HUES6 (cell line): Measurements from ENCODE around the gene MED13L.
A peak's percentile ranks its signal among the peaks of the same experiment; 100 is the strongest.

Experiments used
- H3K27ac ChIP-seq: 2 replicates; pipeline ENCODE4 v1.7.0; 2013; ENCODE audit warnings: low read depth, mild to moderate bottlenecking, low read length, inconsistent platforms
- H3K27me3 ChIP-seq: 2 replicates; pipeline ENCODE4 v1.6.1; 2013; ENCODE audit warnings: low read length; ENCODE audit not compliant: control insufficient read depth, insufficient read depth
- H3K36me3 ChIP-seq: 2 replicates; pipeline ENCODE4 v1.6.1; 2013; ENCODE audit warnings: low read length; ENCODE audit not compliant: control insufficient read depth, insufficient read depth
- H3K4me1 ChIP-seq: 2 replicates; pipeline ENCODE4 v1.6.1; 2013; ENCODE audit warnings: low read length; ENCODE audit not compliant: control insufficient read depth, insufficient read depth
- H3K4me3 ChIP-seq: 2 replicates; pipeline ENCODE4 v1.5.1; 2013; ENCODE audit warnings: low read depth, low read length
- H3K9ac ChIP-seq: one replicate; pipeline ENCODE4 v1.6.1; 2013; ENCODE audit warnings: mild to moderate bottlenecking, low read length
- H3K9me3 ChIP-seq: 2 replicates; pipeline ENCODE4 v1.6.1; 2013; ENCODE audit warnings: low read depth, low read length; ENCODE audit not compliant: control insufficient read depth, insufficient read depth

MED13L gene

GRCh38 chr12:116209503-116209902 is 68.0 kb downstream of the MED13L start:
- Histone ChIP-seq H3K27me3 (no peaks in the 10 kb centered on the region), H3K9me3 (no peaks in the 10 kb centered on the region), H3K4me1 (peaks cover 27% of the 10 kb centered on the region), H3K27ac (no peak overlapping the region), H3K36me3 (no peaks in the 10 kb centered on the region), H3K4me3 (no peak overlapping the region), H3K9ac (no peak overlapping the region)

- Histone ChIP-seq H3K9ac (no peak overlapping the region), H3K27ac (no peak overlapping the region), H3K4me3 (no peak overlapping the region), H3K27me3 (no peaks in the 10 kb centered on the region), H3K9me3 (no peaks in the 10 kb centered on the region), H3K4me1 (peaks cover 29% of the 10 kb centered on the region), H3K36me3 (no peaks in the 10 kb centered on the region)
Observed at GRCh38 chr12:116207274-116207673, 70.2 kb downstream of the MED13L start.

- Histone ChIP-seq H3K9ac (no peak overlapping the region), H3K27me3 (no peaks in the 10 kb centered on the region), H3K36me3 (no peaks in the 10 kb centered on the region), H3K4me3 (no peak overlapping the region), H3K9me3 (no peaks in the 10 kb centered on the region), H3K27ac (no peak overlapping the region), H3K4me1 (peaks cover 30% of the 10 kb centered on the region)
Observed at GRCh38 chr12:116206828-116207227, 70.7 kb downstream of the MED13L start.

- H3K27me3 ChIP-seq, result no peaks in the 10 kb centered on the region
- peaks cover 19% of the 10 kb centered on the region for H3K4me1 ChIP-seq
- no peaks in the 10 kb centered on the region for H3K9me3 ChIP-seq
- H3K9ac ChIP-seq, result no peak overlapping the region
- no peak overlapping the region for H3K4me3 ChIP-seq
- H3K36me3 ChIP-seq, result no peaks in the 10 kb centered on the region
- H3K27ac ChIP-seq, result no peak overlapping the region
Observed at GRCh38 chr12:116204785-116205184, 72.7 kb downstream of the MED13L start.

- no peaks in the 10 kb centered on the region for H3K27me3 ChIP-seq
- no peak overlapping the region for H3K4me3 ChIP-seq
- H3K36me3 ChIP-seq, result no peaks in the 10 kb centered on the region
- H3K4me1 ChIP-seq, result peaks cover 19% of the 10 kb centered on the region
- H3K9ac ChIP-seq, result no peak overlapping the region
- H3K9me3 ChIP-seq, result no peaks in the 10 kb centered on the region
- H3K27ac ChIP-seq, result no peak overlapping the region
Observed at GRCh38 chr12:116204169-116204568, 73.3 kb downstream of the MED13L start.

GRCh38 chr12:116202940-116203339 is 74.6 kb downstream of the MED13L start:
- no peak overlapping the region for H3K4me3 ChIP-seq
- no peaks in the 10 kb centered on the region for H3K27me3 ChIP-seq
- H3K9me3 ChIP-seq, result no peaks in the 10 kb centered on the region
- H3K4me1 ChIP-seq, result peaks cover 19% of the 10 kb centered on the region
- 0 out of 2 replicates have a peak overlapping the region, but pooled peaks have one; percentile 25 for H3K27ac ChIP-seq
- no peaks in the 10 kb centered on the region for H3K36me3 ChIP-seq
- H3K9ac ChIP-seq, result no peak overlapping the region

- H3K9me3 ChIP-seq, result no peaks in the 10 kb centered on the region
- H3K4me1 ChIP-seq, result peaks cover 15% of the 10 kb centered on the region
- 0 out of 2 replicates have a peak overlapping the region, but pooled peaks have one; percentile 25 for H3K27ac ChIP-seq
Observed at GRCh38 chr12:116202433-116202832, 75.1 kb downstream of the MED13L start.

GRCh38 chr12:116201908-116202307 is 75.6 kb downstream of the MED13L start:
- H3K27ac ChIP-seq, result no peak overlapping the region
- no peaks in the 10 kb centered on the region for H3K27me3 ChIP-seq
- H3K4me1 ChIP-seq, result peaks cover 10% of the 10 kb centered on the region
- H3K9ac ChIP-seq, result no peak overlapping the region
- no peaks in the 10 kb centered on the region for H3K9me3 ChIP-seq
- no peaks in the 10 kb centered on the region for H3K36me3 ChIP-seq
- no peak overlapping the region for H3K4me3 ChIP-seq

More at GRCh38 chr12:116202433-116202832, 75.1 kb downstream of the MED13L start:
- H3K36me3 ChIP-seq, result no peaks in the 10 kb centered on the region
- no peaks in the 10 kb centered on the region for H3K27me3 ChIP-seq
- H3K4me3 ChIP-seq, result no peak overlapping the region
- H3K9ac ChIP-seq, result no peak overlapping the region

- Histone ChIP-seq H3K9ac (no peak overlapping the region), H3K27me3 (no peaks in the 10 kb centered on the region), H3K9me3 (no peaks in the 10 kb centered on the region), H3K27ac (no peak overlapping the region), H3K4me1 (peaks cover 8% of the 10 kb centered on the region), H3K4me3 (no peak overlapping the region), H3K36me3 (no peaks in the 10 kb centered on the region)
Observed at GRCh38 chr12:116201359-116201758, 76.1 kb downstream of the MED13L start.

GRCh38 chr12:116200812-116201211 is 76.7 kb downstream of the MED13L start:
- peaks cover 8% of the 10 kb centered on the region for H3K4me1 ChIP-seq

GRCh38 chr12:116199160-116199706 is 78.3 kb downstream of the MED13L start:
- H3K27me3 ChIP-seq, result no peaks in the 10 kb centered on the region
- peaks cover 15% of the 10 kb centered on the region for H3K4me1 ChIP-seq
- H3K36me3 ChIP-seq, result no peaks in the 10 kb centered on the region
- H3K9me3 ChIP-seq, result no peaks in the 10 kb centered on the region
- no peak overlapping the region for H3K4me3 ChIP-seq
- no peak overlapping the region for H3K27ac ChIP-seq
- H3K9ac ChIP-seq, result no peak overlapping the region

More at GRCh38 chr12:116200812-116201211, 76.7 kb downstream of the MED13L start:
- no peak overlapping the region for H3K4me3 ChIP-seq
- H3K9me3 ChIP-seq, result no peaks in the 10 kb centered on the region
- no peak overlapping the region for H3K27ac ChIP-seq
- no peak overlapping the region for H3K9ac ChIP-seq
- H3K36me3 ChIP-seq, result no peaks in the 10 kb centered on the region
- H3K27me3 ChIP-seq, result no peaks in the 10 kb centered on the region
